ENCODE data around the gene AHCTF1.

GRCh38 chr1:246946366-246946765 is 14.6 kb upstream of the AHCTF1 start:
- TF ChIP-seq JUND (IDR thresholded peaks at IDR 0.05; ENCODE audit: low read depth, low read length) (no peak), CTCF (IDR thresholded peaks at IDR 0.05 in 2 of 3, conservative IDR thresholded peaks at IDR 0.05 in 1 of 3; ENCODE audit: control insufficient read depth in 2 of 3, extremely low read depth in 1 of 3, insufficient read depth in 1 of 3, low read depth in 3 of 3, low read length in 3 of 3) (no peak), PRDM15 (CRISPR knock-in tag; IDR thresholded peaks at IDR 0.05) (no peak)
